ENCODE measurements around the gene TREML4. TPM values are rescaled to one million over a fixed set of nuclear protein-coding genes. Genes with fewer than 3 reads are reported as not detected.

TREML4 gene
- total and polyA plus RNA-seq, 2 donors (not counting 1 experiment from before 2014, with no cell fraction given): 1.7 TPM; not detected in 1

- Histone ChIP-seq H3K4me1 (ENCODE audit: control insufficient read depth in 2 of 2, insufficient read depth in 2 of 2, low read length in 2 of 2) (no peaks in the 10 kb centered on the region), H3K79me2 (ENCODE audit: control insufficient read depth, insufficient read depth, low read length) (no peaks in the 10 kb centered on the region), H3K9me3 (ENCODE audit: control extremely low read depth in 1 of 3, control insufficient read depth in 2 of 3, insufficient read depth in 1 of 3, low read length in 2 of 3) (peaks cover 0 to 13% (median 0%) of the 10 kb centered on the region in 3 donors), H2AFZ (ENCODE audit: insufficient read depth, low read depth, low read length, poor library complexity, severe bottlenecking) (no peak overlapping the region), H3K27me3 (replicated peaks in 1 of 4; ENCODE audit: control extremely low read depth in 1 of 4, control insufficient read depth in 3 of 4, insufficient read depth in 4 of 4, low read length in 3 of 4) (peaks cover 0 to 3% (median 0%) of the 10 kb centered on the region in 4 experiments), H3K4me3 (ENCODE audit: control extremely low read depth in 1 of 5, extremely low read depth in 1 of 5, insufficient read depth in 1 of 5, low read depth in 2 of 5, low read length in 4 of 5) (no peak overlapping the region), H3K4me2 (replicated peaks; ENCODE audit: low read depth, low read length, poor library complexity, severe bottlenecking) (no peak overlapping the region), H4K20me1 (ENCODE audit: control insufficient read depth, insufficient read depth, low read length, poor library complexity, severe bottlenecking) (no peaks in the 10 kb centered on the region), H3K9ac (ENCODE audit: low read length) (no peak overlapping the region), H3K27ac (ENCODE audit: low read length in 2 of 2) (no peak overlapping the region), H3K36me3 (replicated peaks in 1 of 2; ENCODE audit: control extremely low read depth in 1 of 2, control insufficient read depth in 1 of 2, extremely low read depth in 1 of 2, insufficient read depth in 2 of 2, low read length in 1 of 2) (no peaks in the 10 kb centered on the region)
- no peak for ATAC-seq (ENCODE audit: low read depth)
- TF ChIP-seq EZH2 (IDR thresholded peaks at IDR 0.05; ENCODE audit: borderline replicate concordance, insufficient read depth, low read depth, low read length, poor library complexity, severe bottlenecking): no peak
- TF ChIP-seq, protein P1, sequence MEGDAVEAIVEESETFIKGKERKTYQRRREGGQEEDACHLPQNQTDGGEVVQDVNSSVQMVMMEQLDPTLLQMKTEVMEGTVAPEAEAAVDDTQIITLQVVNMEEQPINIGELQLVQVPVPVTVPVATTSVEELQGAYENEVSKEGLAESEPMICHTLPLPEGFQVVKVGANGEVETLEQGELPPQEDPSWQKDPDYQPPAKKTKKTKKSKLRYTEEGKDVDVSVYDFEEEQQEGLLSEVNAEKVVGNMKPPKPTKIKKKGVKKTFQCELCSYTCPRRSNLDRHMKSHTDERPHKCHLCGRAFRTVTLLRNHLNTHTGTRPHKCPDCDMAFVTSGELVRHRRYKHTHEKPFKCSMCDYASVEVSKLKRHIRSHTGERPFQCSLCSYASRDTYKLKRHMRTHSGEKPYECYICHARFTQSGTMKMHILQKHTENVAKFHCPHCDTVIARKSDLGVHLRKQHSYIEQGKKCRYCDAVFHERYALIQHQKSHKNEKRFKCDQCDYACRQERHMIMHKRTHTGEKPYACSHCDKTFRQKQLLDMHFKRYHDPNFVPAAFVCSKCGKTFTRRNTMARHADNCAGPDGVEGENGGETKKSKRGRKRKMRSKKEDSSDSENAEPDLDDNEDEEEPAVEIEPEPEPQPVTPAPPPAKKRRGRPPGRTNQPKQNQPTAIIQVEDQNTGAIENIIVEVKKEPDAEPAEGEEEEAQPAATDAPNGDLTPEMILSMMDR (IDR thresholded peaks at IDR 0.05): no peak
- Mint-ChIP-seq H3K9me3 (ENCODE audit: insufficient read depth) (no peaks in the 10 kb centered on the region), H3K27ac (no peak overlapping the region), H3K4me1 (peaks cover 1% of the 10 kb centered on the region), H3K27me3 (no peaks in the 10 kb centered on the region), H3K4me3 (no peak overlapping the region)
- intact Hi-C loops (cut with micrococcal nuclease): no loop called here
- DNase-seq: no peak
- ChIA-PET CTCF (no interaction called here), POLR2A (no interaction called here)
- 71% methylated on average over 6 of the region's 9 CpGs for WGBS (ENCODE audit: insufficient coverage)
Measured at GRCh38 chr6:41247288-41247865, 19.2 kb downstream of the TREML4 start.

GRCh38 chr6:41247882-41248705 lies 19.9 kb downstream of the TREML4 start:
- H3K27ac ChIP-seq (ENCODE audit: low read length in 2 of 2): no peak overlapping the region
- H2AFZ ChIP-seq (ENCODE audit: insufficient read depth, low read depth, low read length, poor library complexity, severe bottlenecking): no peak overlapping the region
- peaks cover 0 to 13% (median 0%) of the 10 kb centered on the region in 3 donors for H3K9me3 ChIP-seq (ENCODE audit: control extremely low read depth in 1 of 3, control insufficient read depth in 2 of 3, insufficient read depth in 1 of 3, low read length in 2 of 3)
- H3K4me1 ChIP-seq (ENCODE audit: control insufficient read depth in 2 of 2, insufficient read depth in 2 of 2, low read length in 2 of 2): no peaks in the 10 kb centered on the region
- intact Hi-C loops (cut with micrococcal nuclease): no loop called here
- no peak overlapping the region for H3K4me3 Mint-ChIP-seq
- H3K27me3 ChIP-seq (replicated peaks in 1 of 4; ENCODE audit: control extremely low read depth in 1 of 4, control insufficient read depth in 3 of 4, insufficient read depth in 4 of 4, low read length in 3 of 4): peaks cover 0 to 3% (median 0%) of the 10 kb centered on the region in 4 experiments
- DNase-seq (no peak), ATAC-seq (ENCODE audit: low read depth) (no peak)
- H3K9me3 Mint-ChIP-seq (ENCODE audit: insufficient read depth): no peaks in the 10 kb centered on the region
- H3K27me3 Mint-ChIP-seq: no peaks in the 10 kb centered on the region
- H3K36me3 ChIP-seq (replicated peaks in 1 of 2; ENCODE audit: control extremely low read depth in 1 of 2, control insufficient read depth in 1 of 2, extremely low read depth in 1 of 2, insufficient read depth in 2 of 2, low read length in 1 of 2): no peaks in the 10 kb centered on the region
- H4K20me1 ChIP-seq (ENCODE audit: control insufficient read depth, insufficient read depth, low read length, poor library complexity, severe bottlenecking): no peaks in the 10 kb centered on the region
- CTCF ChIA-PET: no interaction called here
- H3K4me1 Mint-ChIP-seq: peaks cover 1% of the 10 kb centered on the region
- no peak for TF ChIP-seq EZH2 (IDR thresholded peaks at IDR 0.05; ENCODE audit: borderline replicate concordance, insufficient read depth, low read depth, low read length, poor library complexity, severe bottlenecking)
- TF ChIP-seq, protein P1 (IDR thresholded peaks at IDR 0.05): no peak
- H3K4me2 ChIP-seq (replicated peaks; ENCODE audit: low read depth, low read length, poor library complexity, severe bottlenecking): no peak overlapping the region
- H3K27ac Mint-ChIP-seq: no peak overlapping the region
- 89% methylated on average over 6 of the region's 7 CpGs for WGBS (ENCODE audit: insufficient coverage)
- no peak overlapping the region for H3K4me3 ChIP-seq (ENCODE audit: control extremely low read depth in 1 of 5, extremely low read depth in 1 of 5, insufficient read depth in 1 of 5, low read depth in 2 of 5, low read length in 4 of 5)
- H3K9ac ChIP-seq (ENCODE audit: low read length): no peak overlapping the region
- no peaks in the 10 kb centered on the region for H3K79me2 ChIP-seq (ENCODE audit: control insufficient read depth, insufficient read depth, low read length)
- POLR2A ChIA-PET: no interaction called here
